Activated CD4-positive, alpha-beta T cell treated with anti-CD3 and anti-CD28 coated beads, Interleukin-2, amount 50 U/mL, for 1 hour (primary cell): ENCODE measurements around the gene PDE6H.

ENCODE experiments used
- DNase-seq: peaks from one replicate; pipeline ENCODE4 v3.0.0-alpha.2; 2020

PDE6H gene

DNA sequence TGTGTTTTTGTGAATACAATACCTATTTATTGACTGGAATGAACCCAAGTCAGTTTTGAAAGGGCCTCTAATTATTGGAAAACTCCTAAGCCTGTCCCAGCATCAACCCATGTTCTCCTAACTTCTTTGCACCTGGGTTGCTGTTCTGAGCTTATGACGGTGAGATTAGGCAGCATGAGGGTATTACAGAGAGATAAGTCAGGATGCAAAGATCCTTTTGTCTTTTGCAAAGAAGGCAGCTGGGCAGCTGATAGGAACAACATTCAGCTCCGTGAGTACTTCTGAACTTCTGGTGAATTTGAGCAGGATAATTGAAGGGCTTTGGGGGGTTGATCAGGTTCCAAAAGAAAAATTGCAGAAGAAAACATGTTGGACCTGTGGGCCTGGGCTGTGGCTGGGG lies at the start of gene PDE6H:
Gene PDE6H, plus strand, starts transcription at position 227 of the 400 bp plus-strand sequence. CDS start 4,971 bp downstream, outside the sequence.
- no peak for DNase-seq

- no peak for DNase-seq
Observed at GRCh38 chr12:14923944-14924343, 48.9 kb upstream of the PDE6H start.

DNA sequence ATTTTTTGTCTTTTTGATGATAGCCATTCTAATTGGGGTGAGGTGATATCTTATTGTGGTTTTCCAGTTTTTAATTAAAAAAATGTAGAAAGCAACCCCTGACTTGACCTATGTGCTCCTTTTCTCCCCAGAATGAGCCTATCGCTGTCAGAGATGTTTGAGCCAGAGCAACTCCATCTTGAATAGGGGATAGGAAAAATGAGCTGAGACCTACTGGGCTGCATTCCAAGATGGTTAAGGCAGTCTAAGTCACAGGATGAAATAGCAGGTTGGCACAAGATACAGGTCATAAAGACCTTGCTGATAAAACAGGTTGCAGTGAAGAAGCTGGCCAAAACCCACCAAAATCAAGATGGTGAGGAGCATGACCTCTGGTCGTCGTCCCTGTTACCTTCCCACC lies 48.3 kb upstream of the PDE6H start:
- DNase-seq, result no peak

- no peak for DNase-seq
Observed at GRCh38 chr12:14927267-14927666, 45.6 kb upstream of the PDE6H start.

DNA sequence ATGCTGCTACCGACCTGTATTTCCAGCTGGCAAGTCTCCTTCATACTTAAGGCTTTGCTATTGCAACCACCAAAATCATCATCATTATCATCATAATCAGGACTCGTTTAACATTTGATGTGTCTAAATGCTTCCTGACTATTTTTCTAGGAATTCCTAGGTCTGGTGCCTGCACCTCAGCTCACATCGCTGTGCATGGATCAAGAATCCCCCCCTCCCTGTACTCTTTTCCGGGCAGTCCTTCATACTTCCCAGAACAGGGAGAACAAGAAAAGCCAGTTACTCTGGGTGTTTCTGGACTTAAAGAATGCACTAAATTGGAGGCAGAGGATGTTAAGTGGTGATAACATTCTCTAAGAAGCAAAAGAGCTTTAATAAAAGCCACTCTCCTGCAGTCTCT lies 43.9 kb upstream of the PDE6H start:
- DNase-seq, result no peak

DNA sequence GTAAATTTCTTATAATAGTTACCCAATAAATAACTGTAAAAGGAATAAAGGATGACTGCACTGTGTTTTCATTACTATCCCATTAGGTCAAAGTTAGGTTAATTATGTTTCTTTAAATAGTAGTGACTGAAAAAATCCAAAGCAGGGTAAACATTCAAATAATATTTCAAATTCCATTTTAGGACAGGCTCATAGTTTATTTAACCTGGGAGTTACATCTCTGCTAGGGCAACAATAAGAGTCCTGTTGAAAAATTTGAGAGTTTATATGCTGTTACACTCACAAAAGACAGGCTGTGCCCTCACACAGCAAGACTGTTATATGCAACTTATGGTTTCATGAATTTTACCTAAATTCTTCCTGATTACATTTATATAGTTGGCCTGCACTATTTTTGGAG lies 42.5 kb upstream of the PDE6H start:
- DNase-seq, result no peak

- no peak for DNase-seq
Observed at GRCh38 chr12:14931359-14931758, 41.5 kb upstream of the PDE6H start.

- DNase-seq, result no peak
Observed at GRCh38 chr12:14931791-14932560, 40.9 kb upstream of the PDE6H start.

DNA sequence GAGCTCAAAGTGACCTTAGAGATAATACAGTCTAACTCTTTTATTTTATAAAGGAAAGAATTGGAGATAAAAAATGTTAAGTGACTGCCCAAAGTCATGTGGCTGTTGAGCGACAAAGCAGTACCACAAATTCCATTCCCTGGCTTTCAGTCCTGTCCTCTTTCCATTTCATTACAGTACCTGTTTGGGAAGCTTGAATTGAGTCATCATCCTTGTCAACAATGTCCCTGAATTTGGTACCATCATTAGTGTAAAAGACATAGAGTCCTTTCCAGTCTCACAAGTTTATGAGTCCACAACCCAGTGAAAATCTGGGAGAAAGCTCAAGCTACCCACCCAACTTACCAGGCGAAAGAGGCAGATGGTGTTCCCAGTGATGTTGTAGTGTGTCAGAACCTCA lies 38.3 kb upstream of the PDE6H start:
- no peak for DNase-seq

GRCh38 chr12:14935031-14935430 lies 37.8 kb upstream of the PDE6H start:
- no peak for DNase-seq

GRCh38 chr12:14936224-14936861 lies 36.5 kb upstream of the PDE6H start:
- no peak for DNase-seq

DNA sequence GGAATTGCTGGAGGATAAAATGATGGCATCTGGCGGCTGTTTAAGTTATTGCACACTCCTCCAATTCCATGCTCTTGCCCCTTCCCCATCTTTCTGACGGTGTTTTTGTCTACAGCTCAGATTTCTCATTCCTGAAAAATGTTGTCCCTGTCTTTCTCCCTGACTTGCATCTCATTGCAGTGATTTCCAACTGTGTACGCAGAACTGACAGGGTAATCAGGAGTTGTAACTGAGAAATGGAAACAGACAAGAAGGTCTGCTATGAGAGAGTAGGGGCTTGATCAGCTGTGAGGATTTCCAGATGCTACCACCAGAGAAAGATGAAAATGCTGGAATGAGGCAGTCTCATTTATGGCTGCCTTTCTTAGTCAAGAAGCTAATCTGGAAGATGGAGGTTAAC lies 35.8 kb upstream of the PDE6H start:
- DNase-seq, result no peak

GRCh38 chr12:14937689-14938088 lies 35.2 kb upstream of the PDE6H start:
- DNase-seq, result no peak

GRCh38 chr12:14938301-14938700 lies 34.5 kb upstream of the PDE6H start, which contains the start of gene ERP27:
Gene ERP27 (minus strand): TSS chr12:14938537. CDS start chr12:14938508, 29 bp downstream.
- DNase-seq, result no peak

DNA sequence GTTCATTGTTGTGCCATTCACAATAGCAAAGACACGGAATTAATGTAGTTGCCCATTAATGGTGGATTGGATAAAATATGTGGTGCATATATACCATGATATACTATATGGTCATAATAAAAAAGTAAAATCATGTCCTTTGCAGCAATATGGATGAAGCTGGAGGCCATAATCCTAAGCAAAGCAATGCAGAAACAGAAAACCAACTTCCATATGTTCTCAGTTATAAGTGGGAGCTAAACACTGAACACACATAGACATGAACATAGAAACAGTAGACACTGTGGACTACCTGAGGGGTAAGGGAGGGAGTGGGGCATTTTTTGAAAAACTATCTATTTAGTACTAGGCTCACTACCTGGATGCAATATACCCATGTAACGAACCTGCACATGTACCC lies 31.5 kb upstream of the PDE6H start:
- DNase-seq, result no peak

GRCh38 chr12:14942196-14942931 lies 30.5 kb upstream of the PDE6H start:
- no peak for DNase-seq

- DNase-seq, result no peak
Observed at GRCh38 chr12:14946162-14946561, 26.7 kb upstream of the PDE6H start.

DNA sequence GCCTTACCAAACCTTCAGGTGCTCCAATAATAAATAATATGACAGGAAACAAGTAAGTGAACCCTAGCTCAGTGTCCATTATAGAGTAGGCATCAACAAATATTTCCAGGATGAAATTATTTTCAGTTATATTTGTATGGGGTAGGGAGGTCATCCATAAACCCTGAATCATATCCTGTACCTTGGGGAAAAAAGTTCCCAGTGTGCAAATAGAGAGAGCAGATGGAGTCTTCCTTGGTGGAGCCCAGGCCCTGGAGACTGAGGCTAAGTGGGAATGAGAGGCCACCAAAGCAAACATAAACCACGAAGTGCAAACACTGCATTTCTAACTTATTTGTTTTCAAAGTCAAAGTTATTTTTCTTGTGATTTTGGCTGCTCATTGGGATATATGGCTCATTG lies 26.0 kb upstream of the PDE6H start:
- DNase-seq, result no peak

DNA sequence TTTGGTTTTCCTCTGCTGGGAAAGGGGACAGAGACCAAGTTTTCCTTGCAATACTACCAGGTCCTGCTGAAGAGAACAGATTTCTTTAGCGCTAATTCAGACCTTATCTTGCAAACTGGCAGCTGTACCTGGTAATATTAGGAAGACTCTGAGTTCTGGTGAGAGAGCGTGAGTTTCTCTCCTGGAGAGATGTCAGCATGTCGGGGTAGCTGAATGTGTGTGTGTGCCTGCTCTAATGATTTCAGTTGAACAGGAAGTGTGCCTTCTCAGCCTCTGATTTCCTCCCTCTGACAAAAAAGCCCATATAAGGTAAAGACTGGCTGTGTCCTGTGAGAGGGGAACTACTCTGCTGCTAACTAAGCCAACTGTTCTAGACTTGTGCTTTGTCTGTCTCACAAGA lies 24.2 kb upstream of the PDE6H start:
- peak; percentile 40 for DNase-seq

DNA sequence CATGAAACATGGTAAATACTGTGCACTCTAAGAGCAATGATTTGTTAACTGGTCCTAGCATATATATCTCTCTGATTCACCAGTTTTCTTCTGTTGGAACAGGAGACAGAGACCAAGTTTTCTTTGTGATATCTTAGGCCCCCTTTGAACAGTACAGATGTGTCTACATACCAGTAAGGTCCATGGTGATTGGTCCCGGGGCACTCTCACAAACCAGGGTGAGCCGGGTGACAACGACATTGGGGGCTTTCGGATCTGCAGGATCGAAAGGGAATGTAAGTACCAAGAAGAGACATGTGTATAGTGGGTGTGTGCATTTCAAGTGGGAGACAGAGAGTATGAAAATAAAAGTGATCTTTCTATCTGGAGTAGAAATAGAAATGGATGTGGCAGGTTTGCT lies 23.2 kb upstream of the PDE6H start:
- DNase-seq, result no peak

GRCh38 chr12:14950421-14950820 lies 22.4 kb upstream of the PDE6H start:
- no peak for DNase-seq

DNA sequence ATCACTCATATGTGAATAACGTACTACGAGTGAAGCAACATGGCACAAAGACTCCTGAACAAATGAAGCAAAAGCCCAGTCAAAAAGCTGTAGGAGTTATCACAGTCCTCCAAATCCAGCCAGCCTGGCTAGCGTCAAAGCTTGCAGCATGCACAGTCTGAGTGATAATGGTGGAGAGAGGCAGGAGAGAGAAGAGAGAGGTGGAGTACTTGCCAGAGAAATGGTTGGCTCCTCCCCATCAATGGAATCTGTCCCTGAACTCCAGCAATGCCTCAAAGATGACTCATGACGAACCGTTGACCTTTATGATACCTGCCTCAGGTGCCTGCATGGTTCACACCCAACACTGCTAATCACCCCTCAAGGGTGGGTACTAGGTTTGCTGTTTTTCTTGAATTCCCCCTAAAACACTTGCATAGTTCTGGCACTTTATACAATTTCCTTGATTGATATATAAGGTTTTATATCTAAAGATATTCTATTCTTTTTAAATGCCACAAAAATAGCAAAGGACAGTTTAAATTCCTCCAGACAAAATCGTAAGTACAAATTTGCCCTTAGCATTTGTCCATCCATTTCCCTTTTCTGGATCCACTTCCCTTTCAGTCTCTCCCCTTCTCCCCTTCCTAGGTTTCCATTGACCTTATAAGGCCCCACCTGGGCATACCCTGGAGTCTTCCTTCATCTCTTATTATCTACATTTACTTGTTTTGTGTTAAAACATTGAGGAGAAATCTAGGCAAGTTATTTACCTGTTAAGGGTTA lies 21.7 kb upstream of the PDE6H start:
- no peak for DNase-seq

GRCh38 chr12:14951851-14952250 lies 21.0 kb upstream of the PDE6H start:
- DNase-seq, result no peak
